Measurements from ENCODE around the gene ADISSP. TPM values are rescaled to one million over a fixed set of nuclear protein-coding genes. Genes with fewer than 3 reads are reported as not detected.

ADISSP gene
- total RNA-seq, 2 experiments from 2014 or later, result 37.4 to 38.5 TPM

GRCh38 chr20:3733119-3733995 lies 34.2 kb downstream of the ADISSP start:
- POLR2A ChIA-PET, result interaction anchor here (0.6 kb wide), 1 partner anchor 409 kb away, joined by 3 read pairs; no protein-coding TSS in a partner anchor
- Mint-ChIP-seq H3K27me3 (ENCODE audit: low read depth) (peaks cover 44% of the 10 kb centered on the region), H3K4me1 (ENCODE audit: low read depth) (peaks cover 4% of the 10 kb centered on the region), H3K4me3 (no peak overlapping the region), H3K9me3 (ENCODE audit: insufficient read depth) (no peaks in the 10 kb centered on the region), H3K36me3 (ENCODE audit: low read depth) (no peaks in the 10 kb centered on the region), H3K27ac (no peak overlapping the region)
- CTCF ChIA-PET, result no interaction called here
- DNase-seq (no peak), ATAC-seq (no peak)

- DNase-seq (no peak), ATAC-seq (no peak)
- no peak within 1 kb of the TSS for H3K27ac Mint-ChIP-seq
- ChIA-PET POLR2A (no interaction called here), CTCF (interaction anchor here (1.2 kb wide), 1 partner anchor 22 kb away, joined by 3 read pairs; no protein-coding TSS in a partner anchor)
- H3K27me3 Mint-ChIP-seq (ENCODE audit: low read depth), result peaks cover 43% of the 10 kb centered on the region
- H3K9me3 Mint-ChIP-seq (ENCODE audit: insufficient read depth), result no peaks in the 10 kb centered on the region
- no peak within 1 kb of the TSS for H3K4me3 Mint-ChIP-seq
- H3K36me3 Mint-ChIP-seq (ENCODE audit: low read depth), result no peaks in the 10 kb centered on the region
- peaks cover 4% of the 10 kb centered on the region for H3K4me1 Mint-ChIP-seq (ENCODE audit: low read depth)
Measured at GRCh38 chr20:3732327-3733118, 35.0 kb downstream of the ADISSP start, which contains the start of gene HSPA12B. TSS of gene HSPA12B (plus strand) at chr20:3732685. CDS start at chr20:3738675, 5,990 bp downstream.

GRCh38 chr20:3731944-3732326 lies 35.6 kb downstream of the ADISSP start:
- ChIA-PET POLR2A (no interaction called here), CTCF (interaction anchor here (1.2 to 1.6 kb wide), 2 partner anchors 21 to 55 kb away, joined by 3 to 7 read pairs; no protein-coding TSS in a partner anchor)
- no peaks in the 10 kb centered on the region for H3K9me3 Mint-ChIP-seq (ENCODE audit: insufficient read depth)
- ATAC-seq, result no peak
- DNase-seq, result no peak
- H3K4me1 Mint-ChIP-seq (ENCODE audit: low read depth), result peaks cover 4% of the 10 kb centered on the region
- no peak overlapping the region for H3K4me3 Mint-ChIP-seq
- H3K27me3 Mint-ChIP-seq (ENCODE audit: low read depth), result peaks cover 49% of the 10 kb centered on the region
- no peak overlapping the region for H3K27ac Mint-ChIP-seq
- no peaks in the 10 kb centered on the region for H3K36me3 Mint-ChIP-seq (ENCODE audit: low read depth)

- Mint-ChIP-seq H3K9me3 (ENCODE audit: insufficient read depth) (no peaks in the 10 kb centered on the region), H3K27ac (no peak overlapping the region), H3K4me3 (no peak overlapping the region), H3K27me3 (ENCODE audit: low read depth) (peaks cover 45% of the 10 kb centered on the region), H3K4me1 (ENCODE audit: low read depth) (peaks cover 4% of the 10 kb centered on the region), H3K36me3 (ENCODE audit: low read depth) (no peaks in the 10 kb centered on the region)
- POLR2A ChIA-PET, result no interaction called here
- DNase-seq, result no peak
- CTCF ChIA-PET, result interaction anchor here (1.2 to 1.6 kb wide), 3 partner anchors 20 to 54 kb away, joined by 3 to 7 read pairs (median 4); no protein-coding TSS in a partner anchor
- no peak for ATAC-seq
Measured at GRCh38 chr20:3730803-3731672, 36.5 kb downstream of the ADISSP start.

- DNase-seq, result no peak
- Mint-ChIP-seq H3K36me3 (ENCODE audit: low read depth) (no peaks in the 10 kb centered on the region), H3K4me1 (ENCODE audit: low read depth) (peaks cover 4% of the 10 kb centered on the region), H3K27ac (no peak overlapping the region), H3K4me3 (no peak overlapping the region), H3K9me3 (ENCODE audit: insufficient read depth) (no peaks in the 10 kb centered on the region), H3K27me3 (ENCODE audit: low read depth) (peaks cover 40% of the 10 kb centered on the region)
- POLR2A ChIA-PET, result interaction anchor here (0.7 kb wide), 1 partner anchor 92 kb away, joined by 3 read pairs; no protein-coding TSS in a partner anchor
- CTCF ChIA-PET, result interaction anchor here (1.3 kb wide), 1 partner anchor 19 kb away, joined by 4 read pairs; no protein-coding TSS in a partner anchor
- no peak for ATAC-seq
Measured at GRCh38 chr20:3729811-3730540, 37.6 kb downstream of the ADISSP start.

- CTCF ChIA-PET, result no interaction called here
- H3K36me3 Mint-ChIP-seq (ENCODE audit: low read depth), result no peaks in the 10 kb centered on the region
- ATAC-seq, result no peak
Measured at GRCh38 chr20:3729378-3729777, 38.2 kb downstream of the ADISSP start.

GRCh38 chr20:3728876-3729275 lies 38.7 kb downstream of the ADISSP start:
- ChIA-PET POLR2A (no interaction called here), CTCF (no interaction called here)
- H3K27ac Mint-ChIP-seq, result no peak overlapping the region
- no peaks in the 10 kb centered on the region for H3K36me3 Mint-ChIP-seq (ENCODE audit: low read depth)
- no peak overlapping the region for H3K4me3 Mint-ChIP-seq
- H3K27me3 Mint-ChIP-seq (ENCODE audit: low read depth), result peaks cover 39% of the 10 kb centered on the region
- no peak for DNase-seq
- peaks cover 4% of the 10 kb centered on the region for H3K4me1 Mint-ChIP-seq (ENCODE audit: low read depth)
- no peaks in the 10 kb centered on the region for H3K9me3 Mint-ChIP-seq (ENCODE audit: insufficient read depth)
- no peak for ATAC-seq

More at GRCh38 chr20:3729378-3729777, 38.2 kb downstream of the ADISSP start:
- H3K9me3 Mint-ChIP-seq (ENCODE audit: insufficient read depth), result no peaks in the 10 kb centered on the region
- POLR2A ChIA-PET, result no interaction called here
- H3K4me3 Mint-ChIP-seq, result no peak overlapping the region
- DNase-seq, result no peak
- no peak overlapping the region for H3K27ac Mint-ChIP-seq
- peaks cover 39% of the 10 kb centered on the region for H3K27me3 Mint-ChIP-seq (ENCODE audit: low read depth)
- peaks cover 4% of the 10 kb centered on the region for H3K4me1 Mint-ChIP-seq (ENCODE audit: low read depth)

- Mint-ChIP-seq H3K27ac (no peak overlapping the region), H3K9me3 (ENCODE audit: insufficient read depth) (no peaks in the 10 kb centered on the region), H3K4me3 (no peak overlapping the region), H3K27me3 (ENCODE audit: low read depth) (peaks cover 37% of the 10 kb centered on the region), H3K4me1 (ENCODE audit: low read depth) (peaks cover 4% of the 10 kb centered on the region), H3K36me3 (ENCODE audit: low read depth) (no peaks in the 10 kb centered on the region)
- ChIA-PET CTCF (no interaction called here), POLR2A (no interaction called here)
- no peak for DNase-seq
- no peak for ATAC-seq
Measured at GRCh38 chr20:3728354-3728753, 39.2 kb downstream of the ADISSP start.

GRCh38 chr20:3727401-3728021 lies 40.0 kb downstream of the ADISSP start:
- no peak overlapping the region for H3K27ac Mint-ChIP-seq
- no peaks in the 10 kb centered on the region for H3K9me3 Mint-ChIP-seq (ENCODE audit: insufficient read depth)
- no peak for DNase-seq
- POLR2A ChIA-PET, result interaction anchor here (1.2 kb wide), 1 partner anchor 11 kb away, joined by 3 read pairs; no protein-coding TSS in a partner anchor
- peaks cover 32% of the 10 kb centered on the region for H3K27me3 Mint-ChIP-seq (ENCODE audit: low read depth)
- CTCF ChIA-PET, result no interaction called here
- no peak overlapping the region for H3K4me3 Mint-ChIP-seq
- H3K4me1 Mint-ChIP-seq (ENCODE audit: low read depth), result peaks cover 4% of the 10 kb centered on the region
- ATAC-seq, result no peak
- no peaks in the 10 kb centered on the region for H3K36me3 Mint-ChIP-seq (ENCODE audit: low read depth)

- Mint-ChIP-seq H3K4me1 (ENCODE audit: low read depth) (peaks cover 11% of the 10 kb centered on the region), H3K9me3 (ENCODE audit: insufficient read depth) (no peaks in the 10 kb centered on the region), H3K27ac (no peak overlapping the region), H3K27me3 (ENCODE audit: low read depth) (peaks cover 29% of the 10 kb centered on the region), H3K36me3 (ENCODE audit: low read depth) (no peaks in the 10 kb centered on the region), H3K4me3 (no peak overlapping the region)
- ChIA-PET POLR2A (interaction anchor here (0.8 kb wide), 1 partner anchor 58 kb away, joined by 4 read pairs; no protein-coding TSS in a partner anchor), CTCF (interaction anchor here (1.0 to 2.0 kb wide), 2 partner anchors 16 to 161 kb away, joined by 4 to 5 read pairs; no protein-coding TSS in a partner anchor)
- DNase-seq (no peak), ATAC-seq (no peak)
Measured at GRCh38 chr20:3724356-3724755, 43.2 kb downstream of the ADISSP start.
